SU-DHL-6 (cell line): ENCODE results near the gene ISM2.

Experiments used
- H2AFZ ChIP-seq: fragments of 200-600 bp; sonication (generic); 2 replicates; pipeline ENCODE4 v1.6.1; 2014; ENCODE audit warnings: low read depth, mild to moderate bottlenecking, moderate library complexity, mixed read lengths, antibody characterized with exemption, low read length; ENCODE audit not compliant: severe bottlenecking
- H3F3A ChIP-seq: fragments of 200-600 bp; shearing (Covaris generic); 2 replicates; pipeline ENCODE4 v1.6.0; 2016; ENCODE audit warnings: antibody characterized with exemption, mild to moderate bottlenecking; ENCODE audit not compliant: insufficient read depth
- H3K27ac ChIP-seq: fragments of 200-600 bp; sonication (generic); 2 replicates; pipeline ENCODE4 v1.5.1; 2016; ENCODE audit warnings: low read depth, mild to moderate bottlenecking, low read length, moderate library complexity, mixed read lengths
- H3K27me3 ChIP-seq: fragments of 200-600 bp; sonication (generic), shearing (Covaris generic); 2 replicates; pipeline ENCODE4 v1.6.0; 2014; ENCODE audit warnings: mild to moderate bottlenecking, low read length
- H3K36me3 ChIP-seq: fragments of 200-600 bp; sonication (generic); 2 replicates; pipeline ENCODE4 v1.6.1; 2014; ENCODE audit warnings: mild to moderate bottlenecking, low read length, mixed read lengths
- H3K4me2 ChIP-seq: fragments of 300-600, 200-600 bp; shearing (Covaris generic), sonication (generic); 2 replicates; pipeline ENCODE4 v1.6.0; 2014; ENCODE audit warnings: low read length, low read depth, mild to moderate bottlenecking; ENCODE audit not compliant: poor library complexity, severe bottlenecking
- H3K4me3 ChIP-seq: fragments of 200-600 bp; sonication (generic); 2 replicates; pipeline ENCODE4 v1.5.1; 2014; ENCODE audit warnings: antibody characterized with exemption, low read length, mild to moderate bottlenecking, mixed read lengths; ENCODE audit not compliant: insufficient read depth, poor library complexity, severe bottlenecking
- H3K79me2 ChIP-seq: fragments of 200-600 bp; sonication (generic); 2 replicates; pipeline ENCODE4 v1.6.1; 2014; ENCODE audit warnings: mild to moderate bottlenecking, low read length, moderate library complexity; ENCODE audit not compliant: insufficient read depth
- H3K9ac ChIP-seq: fragments of 200-600 bp; sonication (generic); 2 replicates; pipeline ENCODE4 v1.7.0; 2014; ENCODE audit warnings: mild to moderate bottlenecking, low read length
- H3K9me2 ChIP-seq: fragments of 200-600 bp; sonication (generic); replicated peaks from 2 replicates; pipeline ENCODE4 v1.6.1; 2014; ENCODE audit warnings: low read length; ENCODE audit not compliant: insufficient read depth
- H3K9me3 ChIP-seq: fragments of 200-600 bp; sonication (generic); 2 replicates; pipeline ENCODE4 v1.6.1; 2014; ENCODE audit warnings: low read length, mixed read lengths; ENCODE audit not compliant: insufficient read depth
- H4K20me1 ChIP-seq: fragments of 200-600 bp; sonication (generic); 2 replicates; pipeline ENCODE4 v1.6.1; 2014; ENCODE audit warnings: low read depth, mild to moderate bottlenecking, antibody characterized with exemption, low read length, moderate library complexity, mixed read lengths
- EZH2phosphoT487 ChIP-seq: fragments of 200-600 bp; sonication (generic), shearing (Covaris generic); conservative IDR thresholded peaks from 2 replicates; pipeline ENCODE4 v1.6.1; 2018; ENCODE audit warnings: mild to moderate bottlenecking, antibody characterized with exemption, low read length, moderate library complexity, mixed read lengths
- TF ChIP-seq, protein P1 (sequence below): fragments of 200-600 bp; sonication (generic); IDR thresholded peaks from one replicate; pipeline ENCODE4 v1.5.1; 2017; ENCODE audit warnings: antibody characterized with exemption, mild to moderate bottlenecking, low read length, moderate library complexity; ENCODE audit not compliant: insufficient read depth, poor library complexity, severe bottlenecking

The ISM2 gene

DNA sequence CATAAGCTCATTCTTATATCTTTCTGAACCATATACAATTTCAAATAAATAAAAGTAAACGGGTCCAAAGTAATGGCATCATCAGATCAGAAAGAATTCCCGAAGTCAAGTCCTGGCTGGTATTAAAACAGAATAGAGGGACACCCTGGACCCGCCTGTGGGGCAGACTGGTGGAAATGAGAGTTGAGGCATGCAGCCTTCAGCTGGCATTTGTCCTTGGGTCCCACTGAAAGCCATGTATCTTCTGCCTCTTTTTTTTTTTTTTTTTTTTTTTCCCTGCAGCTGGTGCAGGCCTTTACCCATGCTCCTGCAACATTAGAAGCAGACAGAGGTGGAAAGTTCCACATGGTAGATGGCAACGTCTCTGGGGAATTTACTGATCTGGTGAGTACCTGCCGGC, 30.8 kb downstream of the ISM2 start:
- Histone ChIP-seq H3K9ac (no peak overlapping the region), H3K9me2 (no peaks in the 10 kb centered on the region), H3K79me2 (no peaks in the 10 kb centered on the region), H3K4me2 (no peak overlapping the region), H3K9me3 (no peaks in the 10 kb centered on the region), H3K4me3 (no peak overlapping the region), H2AFZ (no peak overlapping the region), H3F3A (peaks cover 13% of the 10 kb centered on the region), H4K20me1 (no peaks in the 10 kb centered on the region), H3K27me3 (no peaks in the 10 kb centered on the region), H3K27ac (no peak overlapping the region), H3K36me3 (peaks cover 15% of the 10 kb centered on the region; the same call in 1 of the 2 replicates)
- TF ChIP-seq, protein P1, sequence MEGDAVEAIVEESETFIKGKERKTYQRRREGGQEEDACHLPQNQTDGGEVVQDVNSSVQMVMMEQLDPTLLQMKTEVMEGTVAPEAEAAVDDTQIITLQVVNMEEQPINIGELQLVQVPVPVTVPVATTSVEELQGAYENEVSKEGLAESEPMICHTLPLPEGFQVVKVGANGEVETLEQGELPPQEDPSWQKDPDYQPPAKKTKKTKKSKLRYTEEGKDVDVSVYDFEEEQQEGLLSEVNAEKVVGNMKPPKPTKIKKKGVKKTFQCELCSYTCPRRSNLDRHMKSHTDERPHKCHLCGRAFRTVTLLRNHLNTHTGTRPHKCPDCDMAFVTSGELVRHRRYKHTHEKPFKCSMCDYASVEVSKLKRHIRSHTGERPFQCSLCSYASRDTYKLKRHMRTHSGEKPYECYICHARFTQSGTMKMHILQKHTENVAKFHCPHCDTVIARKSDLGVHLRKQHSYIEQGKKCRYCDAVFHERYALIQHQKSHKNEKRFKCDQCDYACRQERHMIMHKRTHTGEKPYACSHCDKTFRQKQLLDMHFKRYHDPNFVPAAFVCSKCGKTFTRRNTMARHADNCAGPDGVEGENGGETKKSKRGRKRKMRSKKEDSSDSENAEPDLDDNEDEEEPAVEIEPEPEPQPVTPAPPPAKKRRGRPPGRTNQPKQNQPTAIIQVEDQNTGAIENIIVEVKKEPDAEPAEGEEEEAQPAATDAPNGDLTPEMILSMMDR = no peak
- no peak for TF ChIP-seq EZH2phosphoT487

- TF ChIP-seq, protein P1 = peak; percentile 70
- no peak for TF ChIP-seq EZH2phosphoT487
- peak overlapping the region; percentile 82 for H3K27ac ChIP-seq
- H3K79me2 ChIP-seq = peaks cover 44% of the 10 kb centered on the region
- no peaks in the 10 kb centered on the region for H3K27me3 ChIP-seq
- no peaks in the 10 kb centered on the region for H3K9me2 ChIP-seq
- H3K4me2 ChIP-seq = peak overlapping the region; percentile 87
- H3K36me3 ChIP-seq = peaks cover 12% of the 10 kb centered on the region
- peaks cover 9% of the 10 kb centered on the region; the same call in 1 of the 2 replicates for H3F3A ChIP-seq
- H4K20me1 ChIP-seq = peaks cover 9% of the 10 kb centered on the region; the same call in 1 of the 2 replicates
- peak overlapping the region; percentile 90 for H3K9ac ChIP-seq
- H3K9me3 ChIP-seq = no peaks in the 10 kb centered on the region
- H2AFZ ChIP-seq = no peak overlapping the region
- H3K4me3 ChIP-seq = peak overlapping the region; percentile 91
These were observed 39.4 kb downstream of the ISM2 start for GRCh38 chr14:77459072-77459723.

DNA sequence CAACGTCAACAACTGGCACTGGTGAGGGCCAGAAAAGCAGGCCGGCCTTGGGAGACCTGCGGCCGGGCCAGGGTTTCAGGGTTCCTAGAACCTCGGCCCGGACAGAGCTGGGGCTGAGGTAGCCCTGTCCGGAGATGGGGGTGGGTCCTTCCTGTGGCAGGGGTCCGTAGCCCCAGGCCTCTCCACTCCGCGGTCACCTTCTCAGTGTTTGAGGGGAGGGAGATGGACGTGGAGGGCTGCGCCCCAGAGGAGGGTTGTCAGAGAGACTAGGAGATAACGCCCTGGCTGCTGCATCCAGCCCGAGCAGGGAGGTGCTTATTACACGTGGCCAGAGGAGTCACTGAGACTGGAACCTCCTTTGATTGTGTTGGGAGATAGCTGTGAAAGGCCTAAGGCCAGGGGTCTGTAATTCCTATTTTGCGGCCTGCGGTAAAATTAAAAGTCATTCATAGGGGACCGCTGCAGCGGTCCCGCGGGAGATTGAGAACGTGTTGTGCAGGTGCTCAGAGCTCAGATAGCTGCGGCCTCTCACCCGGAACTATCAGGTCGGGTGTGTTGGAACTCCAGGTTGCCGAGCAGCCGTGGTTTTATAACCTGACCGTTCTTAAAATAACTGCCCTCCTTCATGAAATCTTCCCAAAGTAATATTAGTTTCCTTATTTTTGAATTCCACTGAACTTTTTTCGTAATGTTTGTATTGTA, 40.2 kb downstream of the ISM2 start:
- H3K79me2 ChIP-seq = peaks cover 44% of the 10 kb centered on the region
- peak overlapping the region; percentile 90 for H3K9ac ChIP-seq
- H3K27ac ChIP-seq = peak overlapping the region; percentile 82
- H3K9me2 ChIP-seq = no peaks in the 10 kb centered on the region
- H3K27me3 ChIP-seq = no peaks in the 10 kb centered on the region
- no peak for TF ChIP-seq EZH2phosphoT487
- TF ChIP-seq, protein P1 = no peak
- H3F3A ChIP-seq = peaks cover 9% of the 10 kb centered on the region; the same call in 1 of the 2 replicates
- peak overlapping the region; percentile 87 for H3K4me2 ChIP-seq
- peak overlapping the region; percentile 91 for H3K4me3 ChIP-seq
- no peaks in the 10 kb centered on the region for H3K9me3 ChIP-seq
- H4K20me1 ChIP-seq = peaks cover 9% of the 10 kb centered on the region; the same call in 1 of the 2 replicates
- H3K36me3 ChIP-seq = peaks cover 12% of the 10 kb centered on the region
- H2AFZ ChIP-seq = peak overlapping the region; percentile 96
